SK-N-SH (cell line): ENCODE data around the gene PRG3.

Experiments
- CTCF ChIP-seq: fragments of 200-600 bp; sonication (generic); IDR thresholded peaks from 2 replicates; pipeline ENCODE4 v1.6.1; 2017; ENCODE audit warnings: antibody characterized with exemption, mild to moderate bottlenecking, moderate library complexity
- EP300 ChIP-seq, 2 experiments: IDR thresholded peaks; 2 replicates each; pipeline versions ENCODE4 v1.4.0 to v1.6.1; 2012; ENCODE audit warnings: borderline replicate concordance in 1 of 2, low read depth in 1 of 2, low read length in 1 of 2
- FOXM1 ChIP-seq: IDR thresholded peaks from 2 replicates; pipeline ENCODE4 v1.4.0; 2012; ENCODE audit warnings: low read depth, mild to moderate bottlenecking
- MXI1 ChIP-seq: IDR thresholded peaks from 2 replicates; pipeline ENCODE4 v1.6.1; 2012; ENCODE audit warnings: mild to moderate bottlenecking, low read depth, low read length, improper control_type of control experiment
- POLR2AphosphoS5 ChIP-seq: IDR thresholded peaks from 2 replicates; pipeline ENCODE4 v1.6.1; 2012; ENCODE audit warnings: low read depth, low read length
- REST ChIP-seq: IDR thresholded peaks from 2 replicates; pipeline ENCODE4 v1.6.1; 2012; ENCODE audit warnings: mild to moderate bottlenecking, low read depth, low read length, moderate library complexity
- RFX5 ChIP-seq: IDR thresholded peaks from 2 replicates; pipeline ENCODE4 v1.6.1; 2012; ENCODE audit warnings: mild to moderate bottlenecking, improper control_type of control experiment, low read length
- TAF1 ChIP-seq: IDR thresholded peaks from 2 replicates; pipeline ENCODE4 v1.6.1; 2012; ENCODE audit warnings: low read depth, mild to moderate bottlenecking, low read length, moderate library complexity, borderline replicate concordance
- ZBTB33 ChIP-seq: IDR thresholded peaks from 2 replicates; pipeline ENCODE4 v1.4.0; 2012; ENCODE audit warnings: low read depth, borderline replicate concordance

- TF ChIP-seq CTCF (no peak), POLR2AphosphoS5 (no peak), REST (no peak), FOXM1 (no peak), ZBTB33 (no peak), MXI1 (no peak), EP300 (IDR thresholded peaks at IDR 0.05; ENCODE audit: borderline replicate concordance in 1 of 2, low read depth in 1 of 2, low read length in 1 of 2) (no peak), RFX5 (no peak), TAF1 (no peak)
These were observed 41.6 kb downstream of the PRG3 start for GRCh38 chr11:57339328-57339727.
